ENCODE results near the gene NR2F1-AS1. TPM values are rescaled to one million over a fixed set of nuclear protein-coding genes. Genes with fewer than 3 reads are reported as not detected.

NR2F1-AS1 gene
- polyA plus RNA-seq, 3 donors, result not detected

DNA sequence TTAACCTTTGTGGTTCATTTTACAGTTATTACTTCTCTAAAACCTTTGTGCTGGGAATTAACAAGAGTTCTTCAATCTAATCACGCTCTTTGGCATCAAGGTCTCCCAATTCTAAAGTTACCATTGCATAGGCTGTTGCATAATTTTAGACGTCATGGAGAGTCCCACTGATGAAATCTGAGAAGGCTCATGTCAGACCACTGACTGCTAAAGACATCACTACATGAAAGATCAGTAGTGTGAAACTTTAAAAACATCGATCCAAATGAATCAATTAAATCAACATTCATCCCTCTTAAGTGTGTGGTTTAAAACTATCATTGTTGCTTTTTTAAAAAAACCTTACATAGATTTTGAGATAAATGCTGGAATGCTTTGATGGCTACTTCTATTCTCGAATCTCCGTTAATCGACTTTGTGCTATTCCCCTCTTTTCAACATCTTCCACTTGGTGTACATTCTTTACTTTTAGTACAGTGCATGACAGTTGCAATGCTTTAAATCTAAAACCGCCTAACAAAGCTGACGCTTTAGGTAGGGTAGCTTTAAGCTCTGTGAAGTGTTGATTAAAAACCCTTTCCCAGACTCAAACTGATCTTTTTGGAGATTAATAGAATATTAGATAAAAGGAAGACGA lies 35.6 kb upstream of the NR2F1-AS1 start:
- H3K27me3 Mint-ChIP-seq (ENCODE audit: low read depth in 3 of 3), result peaks cover 62 to 68% (median 67%) of the 10 kb centered on the region in 3 donors
- no peak overlapping the region for H3K4me2 ChIP-seq (replicated peaks; ENCODE audit: extremely low read depth, low read length, poor library complexity, severe bottlenecking)
- H3K4me3 Mint-ChIP-seq, result peak overlapping the region in 1 of 2 donors; percentile 7
- no CpG with 5 or more reads among the region's 9 CpGs for WGBS (ENCODE audit: insufficient coverage)
- no peaks in the 10 kb centered on the region for H3K79me2 ChIP-seq (ENCODE audit: insufficient read depth, low read length)
- intact Hi-C loops (cut with micrococcal nuclease), result no loop called here
- peaks cover 12% of the 10 kb centered on the region for H3K4me1 Mint-ChIP-seq
- H3K4me3 ChIP-seq (replicated peaks in 1 of 3; ENCODE audit: low read depth in 2 of 3, low read length in 3 of 3), result no peak overlapping the region
- DNase-seq, result no peak
- no peak overlapping the region for H2AFZ ChIP-seq (ENCODE audit: insufficient read depth, low read depth, low read length, poor library complexity, severe bottlenecking)
- no peak overlapping the region for H3K9ac ChIP-seq (ENCODE audit: insufficient read depth, low read length, poor library complexity, severe bottlenecking)
- no peaks in the 10 kb centered on the region for H4K20me1 ChIP-seq (ENCODE audit: insufficient read depth, low read length)
- TF ChIP-seq CTCF (IDR thresholded peaks at IDR 0.05), result no peak
- no peak overlapping the region for H3K27ac ChIP-seq (ENCODE audit: low read depth in 1 of 2, low read length in 2 of 2)
- H3K9me3 Mint-ChIP-seq, result peaks cover 0 to 14% (median 6%) of the 10 kb centered on the region in 7 donors
- peaks cover 7 to 16% of the 10 kb centered on the region in 2 donors for H3K9me3 ChIP-seq (replicated peaks in 1 of 2; ENCODE audit: control insufficient read depth in 1 of 2, insufficient read depth in 1 of 2, low read length in 2 of 2)
- H3K36me3 Mint-ChIP-seq, result peaks cover 4 to 14% of the 10 kb centered on the region in 2 donors
- no peak overlapping the region for H3K27ac Mint-ChIP-seq
- peaks cover 8 to 14% of the 10 kb centered on the region in 2 donors for H3K4me1 ChIP-seq (ENCODE audit: control insufficient read depth in 1 of 2, insufficient read depth in 2 of 2, low read length in 2 of 2)
- H3K27me3 ChIP-seq (ENCODE audit: control insufficient read depth in 2 of 2, insufficient read depth in 2 of 2, low read length in 2 of 2), result peaks cover 56 to 85% of the 10 kb centered on the region in 2 donors
- no peaks in the 10 kb centered on the region for H3K36me3 ChIP-seq (replicated peaks in 1 of 2; ENCODE audit: control insufficient read depth in 1 of 2, insufficient read depth in 2 of 2, low read length in 2 of 2)

- Histone ChIP-seq H3K4me2 (replicated peaks; ENCODE audit: extremely low read depth, low read length, poor library complexity, severe bottlenecking) (no peak overlapping the region), H3K4me3 (replicated peaks in 1 of 3; ENCODE audit: low read depth in 2 of 3, low read length in 3 of 3) (no peak overlapping the region)
These were observed 31.8 kb upstream of the NR2F1-AS1 start for GRCh38 chr5:93612855-93613243.

More at GRCh38 chr5:93612855-93613243, 31.8 kb upstream of the NR2F1-AS1 start:
- Histone ChIP-seq H3K9ac (ENCODE audit: insufficient read depth, low read length, poor library complexity, severe bottlenecking) (no peak overlapping the region), H3K27me3 (ENCODE audit: control insufficient read depth in 2 of 2, insufficient read depth in 2 of 2, low read length in 2 of 2) (peaks cover 87 to 95% of the 10 kb centered on the region in 2 donors), H3K27ac (ENCODE audit: low read depth in 1 of 2, low read length in 2 of 2) (no peak overlapping the region), H4K20me1 (ENCODE audit: insufficient read depth, low read length) (no peaks in the 10 kb centered on the region), H3K36me3 (replicated peaks in 1 of 2; ENCODE audit: control insufficient read depth in 1 of 2, insufficient read depth in 2 of 2, low read length in 2 of 2) (no peaks in the 10 kb centered on the region), H3K9me3 (replicated peaks in 1 of 2; ENCODE audit: control insufficient read depth in 1 of 2, insufficient read depth in 1 of 2, low read length in 2 of 2) (peaks cover 4 to 24% of the 10 kb centered on the region in 2 donors), H3K79me2 (ENCODE audit: insufficient read depth, low read length) (no peaks in the 10 kb centered on the region), H2AFZ (ENCODE audit: insufficient read depth, low read depth, low read length, poor library complexity, severe bottlenecking) (no peak overlapping the region), H3K4me1 (ENCODE audit: control insufficient read depth in 1 of 2, insufficient read depth in 2 of 2, low read length in 2 of 2) (no peaks in the 10 kb centered on the region)
- peaks cover 4% of the 10 kb centered on the region for H3K4me1 Mint-ChIP-seq
- H3K27ac Mint-ChIP-seq, result no peak overlapping the region
- no peak for DNase-seq
- H3K4me3 Mint-ChIP-seq, result peak overlapping the region in 1 of 2 donors; percentile 81
- peaks cover 0 to 14% (median 5%) of the 10 kb centered on the region in 7 donors for H3K9me3 Mint-ChIP-seq
- intact Hi-C loops (cut with micrococcal nuclease), result no loop called here
- TF ChIP-seq CTCF (IDR thresholded peaks at IDR 0.05), result no peak
- peaks cover 0 to 3% of the 10 kb centered on the region in 2 donors for H3K36me3 Mint-ChIP-seq
- H3K27me3 Mint-ChIP-seq (ENCODE audit: low read depth in 3 of 3), result peaks cover 84 to 90% (median 88%) of the 10 kb centered on the region in 3 donors
